ENCODE measurements around the gene LRRC46.

Gene LRRC46

GRCh38 chr17:47808036-47808829 lies 23.2 kb upstream of the LRRC46 start:
- ChIA-PET CTCF (interaction anchor here (0.6 kb wide), 1 partner anchor 109 kb away, joined by 3 read pairs; no protein-coding TSS in a partner anchor), POLR2A (no interaction called here)
- TF ChIP-seq CTCF (IDR thresholded peaks at IDR 0.05; ENCODE audit: control extremely low read depth, extremely low read depth, low read depth, missing control alignments), result no peak
- no peak for DNase-seq (ENCODE audit: extremely low spot score)

- no peak for DNase-seq (ENCODE audit: extremely low spot score)
- TF ChIP-seq CTCF (IDR thresholded peaks at IDR 0.05; ENCODE audit: control extremely low read depth, extremely low read depth, low read depth, missing control alignments), result no peak
- ChIA-PET CTCF (no interaction called here), POLR2A (no interaction called here)
Observed at GRCh38 chr17:47808830-47809480, 22.5 kb upstream of the LRRC46 start.

- ChIA-PET POLR2A (no interaction called here), CTCF (interaction anchor here (1.2 kb wide), 1 partner anchor 81 kb away, joined by 4 read pairs; no protein-coding TSS in a partner anchor)
- no peak for TF ChIP-seq CTCF (IDR thresholded peaks at IDR 0.05; ENCODE audit: control extremely low read depth, extremely low read depth, low read depth, missing control alignments)
- DNase-seq (ENCODE audit: extremely low spot score), result peak; percentile 66
Observed at GRCh38 chr17:47810200-47810821, 21.2 kb upstream of the LRRC46 start.

GRCh38 chr17:47810901-47811635 lies 20.4 kb upstream of the LRRC46 start:
- POLR2A ChIA-PET, result no interaction called here
- CTCF ChIA-PET, result no interaction called here
- DNase-seq (ENCODE audit: extremely low spot score), result no peak
- TF ChIP-seq CTCF (IDR thresholded peaks at IDR 0.05; ENCODE audit: control extremely low read depth, extremely low read depth, low read depth, missing control alignments), result no peak

- no peak for DNase-seq (ENCODE audit: extremely low spot score)
- no peak for TF ChIP-seq CTCF (IDR thresholded peaks at IDR 0.05; ENCODE audit: control extremely low read depth, extremely low read depth, low read depth, missing control alignments)
- CTCF ChIA-PET, result interaction anchor here (0.8 kb wide), 1 partner anchor 79 kb away, joined by 3 read pairs; the partner anchor contains the start of gene TBX21
- POLR2A ChIA-PET, result no interaction called here
Observed at GRCh38 chr17:47811709-47812108, 19.8 kb upstream of the LRRC46 start.

Measured in GM10248 (cell line).